Ammon's horn (tissue), 1 donor: ENCODE data around the gene MGAT3.

Experiments
- DNase-seq: peaks from one replicate; pipeline ENCODE4 v3.0.0-alpha.2; 2016; ENCODE audit warnings: low spot score

Gene MGAT3

GRCh38 chr22:39428597-39429071 is 28.2 kb upstream of the MGAT3 start:
- no peak for DNase-seq

DNA sequence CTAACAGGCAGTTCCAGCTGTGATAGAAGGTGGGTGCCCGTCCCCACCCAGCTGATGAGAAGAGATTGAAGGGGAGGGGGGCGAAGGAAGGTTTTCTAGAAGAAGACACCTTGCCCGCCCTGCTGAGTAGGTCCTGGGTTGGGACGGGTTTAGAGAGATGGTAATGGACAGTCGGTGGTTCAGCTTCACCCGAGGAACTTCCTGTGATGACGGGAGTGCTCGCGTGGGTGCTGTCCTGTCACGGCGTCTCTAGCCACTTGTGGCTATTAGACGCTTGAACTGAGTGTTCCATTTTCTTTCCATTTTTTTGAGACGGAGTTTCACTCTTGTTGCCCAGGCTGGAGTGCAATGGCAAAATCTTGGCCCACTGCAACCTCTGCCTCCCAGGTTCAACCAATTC is 27.6 kb upstream of the MGAT3 start:
- DNase-seq = no peak

- DNase-seq = no peak
Observed at GRCh38 chr22:39429916-39430575, 26.8 kb upstream of the MGAT3 start.

DNA sequence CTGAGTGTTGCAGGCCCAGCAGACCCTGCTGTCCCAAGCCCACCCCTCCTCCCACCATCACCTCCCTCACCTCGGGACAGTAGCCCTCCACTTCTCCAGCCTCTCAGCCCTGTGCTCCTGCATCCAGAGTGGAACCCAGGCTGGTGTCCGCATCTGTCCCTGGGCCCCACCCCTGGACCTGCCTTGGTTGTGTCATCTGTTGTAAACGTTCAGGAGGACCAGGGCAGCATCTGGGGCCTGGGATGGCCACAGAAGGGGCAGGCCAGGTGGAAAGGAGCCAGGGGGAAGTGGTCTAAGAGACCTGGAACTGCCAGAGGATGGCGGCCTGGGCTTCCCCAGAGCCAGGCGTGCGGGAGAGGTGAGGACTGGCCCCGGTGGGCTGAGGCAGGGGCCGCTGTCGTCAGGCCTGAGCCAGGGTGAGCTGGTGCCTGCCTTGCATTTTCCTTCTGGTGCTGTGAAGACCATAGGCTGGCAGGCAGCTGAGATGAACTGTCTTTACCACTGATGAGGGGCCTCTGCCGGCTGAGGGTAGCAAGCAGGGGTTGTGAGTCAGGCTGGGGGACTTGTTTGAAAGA is 26.1 kb upstream of the MGAT3 start:
- DNase-seq = no peak

DNA sequence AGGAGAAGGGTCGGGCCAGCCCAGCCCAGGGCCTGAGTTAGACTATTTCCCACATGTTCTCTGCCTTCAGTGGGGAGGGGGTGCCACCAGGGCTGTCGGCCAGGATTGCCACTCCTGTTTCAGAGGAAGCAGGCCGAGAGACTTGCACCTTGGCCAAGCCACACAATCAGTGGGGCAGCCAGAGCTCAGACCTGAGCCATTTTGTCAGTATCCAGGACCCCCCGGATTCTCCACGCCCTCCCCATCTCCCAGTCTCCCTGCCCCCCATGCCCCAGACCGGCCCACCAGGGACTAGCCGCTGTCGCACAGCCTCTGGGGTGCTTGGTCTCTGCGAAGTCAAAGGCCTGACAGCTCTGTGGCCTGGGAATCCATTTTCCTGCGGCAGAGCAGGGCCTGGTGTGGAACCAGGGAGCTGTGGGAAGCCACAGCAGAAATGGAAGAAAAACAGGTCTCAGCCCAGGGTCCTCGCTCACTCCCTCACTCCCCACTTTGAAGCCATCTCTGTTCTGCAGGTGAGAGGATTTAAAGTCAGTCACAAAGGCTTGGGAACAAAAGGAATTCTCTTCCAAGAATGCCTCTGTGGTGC is 25.5 kb upstream of the MGAT3 start:
- no peak for DNase-seq

- no peak for DNase-seq
Observed at GRCh38 chr22:39431821-39432251, 25.0 kb upstream of the MGAT3 start.

DNA sequence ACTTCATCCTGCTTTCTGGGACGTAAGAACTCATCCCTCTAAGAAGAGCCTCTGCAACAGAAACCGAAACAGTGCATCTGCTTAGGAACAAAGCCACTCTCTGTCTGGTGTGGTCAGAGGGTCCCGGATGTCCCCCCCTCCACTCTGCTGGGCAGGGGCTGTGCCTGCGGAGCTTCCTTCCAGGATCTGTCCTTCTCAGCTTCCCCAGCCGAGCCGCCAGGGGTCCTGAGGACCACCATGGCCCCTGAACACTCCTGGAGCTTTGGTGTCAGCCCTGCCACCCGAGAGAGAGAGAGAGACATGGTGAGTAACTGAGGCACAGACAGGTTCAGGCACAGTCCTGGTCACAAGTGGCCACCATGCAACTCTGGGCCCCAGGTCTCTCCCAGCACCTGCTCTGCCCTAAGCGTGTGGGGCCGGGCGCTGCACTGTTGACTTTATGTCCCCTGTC is 24.4 kb upstream of the MGAT3 start:
- no peak for DNase-seq

GRCh38 chr22:39433476-39434242 is 23.2 kb upstream of the MGAT3 start:
- peak; percentile 78 for DNase-seq

DNA sequence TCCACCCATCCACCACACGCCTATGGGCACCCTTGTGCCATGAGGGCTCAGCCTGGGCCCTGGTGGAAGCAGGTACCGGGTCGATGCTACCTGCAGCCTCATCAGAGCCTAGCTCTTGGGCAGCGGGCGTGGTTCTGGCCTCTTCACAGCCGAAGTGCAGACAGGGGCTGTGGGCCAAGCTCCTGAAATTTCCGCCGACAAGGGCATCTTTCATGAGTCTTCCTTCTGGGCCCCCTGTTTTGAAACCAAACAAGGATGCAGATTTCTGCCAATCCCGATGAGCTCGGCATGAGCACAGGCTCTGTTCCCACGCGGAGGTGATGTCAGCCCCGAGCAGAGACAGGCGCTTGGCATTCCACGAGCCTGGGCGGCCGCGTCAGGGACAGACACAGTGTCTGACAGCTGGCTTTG is 22.6 kb upstream of the MGAT3 start:
- peak; percentile 91 for DNase-seq

GRCh38 chr22:39434721-39435120 is 22.1 kb upstream of the MGAT3 start:
- DNase-seq = no peak

DNA sequence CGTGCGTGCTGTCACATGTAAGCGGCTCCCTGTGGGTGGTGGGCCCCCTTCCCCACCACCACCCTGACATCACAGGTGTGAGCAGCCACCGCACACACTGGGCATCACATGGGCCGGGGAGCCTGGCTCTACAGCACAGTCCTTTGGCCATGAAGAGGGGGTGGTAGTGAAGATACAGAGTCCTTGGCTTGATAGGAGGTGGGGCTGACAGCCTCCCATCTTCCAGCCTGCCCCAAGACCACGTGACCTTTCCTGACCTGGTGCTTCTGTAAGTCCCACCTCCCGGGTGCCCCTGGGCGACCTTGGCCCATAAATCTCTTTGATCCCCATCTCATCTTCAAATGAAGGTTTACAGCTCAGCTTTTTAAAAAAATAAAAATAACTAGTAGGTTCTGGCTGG is 21.2 kb upstream of the MGAT3 start:
- DNase-seq = no peak

- DNase-seq = no peak
Observed at GRCh38 chr22:39437791-39438704, 18.8 kb upstream of the MGAT3 start.

- no peak for DNase-seq
Observed at GRCh38 chr22:39439170-39439569, 17.6 kb upstream of the MGAT3 start.

- DNase-seq = no peak
Observed at GRCh38 chr22:39443398-39443797, 13.4 kb upstream of the MGAT3 start.

- DNase-seq = no peak
Observed at GRCh38 chr22:39444247-39444800, 12.5 kb upstream of the MGAT3 start.

DNA sequence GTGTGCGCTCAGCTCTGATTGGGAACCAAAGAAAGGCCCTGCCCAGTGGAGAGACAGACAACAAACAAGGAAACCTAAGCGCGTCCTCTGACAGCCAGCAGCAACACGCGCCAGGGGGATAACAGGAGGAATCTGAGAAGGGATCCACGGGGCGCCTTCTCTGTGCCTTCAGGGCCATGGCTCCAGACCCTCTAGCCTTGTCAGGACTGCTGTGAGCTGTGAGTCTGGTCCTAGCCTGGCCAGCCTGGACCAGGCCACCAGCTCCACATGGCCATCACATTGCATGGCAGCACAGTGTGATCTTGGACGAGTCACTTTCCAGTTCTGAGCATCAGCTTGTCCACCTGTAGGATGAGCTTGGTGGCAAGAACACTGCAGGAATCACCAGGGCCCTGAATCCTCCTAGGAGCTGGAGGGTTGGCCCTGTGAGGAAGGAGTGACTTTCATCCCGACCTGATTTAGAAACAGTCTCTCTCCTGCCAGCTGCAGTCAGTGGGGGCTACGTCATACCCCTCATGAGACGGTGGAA is 11.8 kb upstream of the MGAT3 start:
- DNase-seq = no peak

DNA sequence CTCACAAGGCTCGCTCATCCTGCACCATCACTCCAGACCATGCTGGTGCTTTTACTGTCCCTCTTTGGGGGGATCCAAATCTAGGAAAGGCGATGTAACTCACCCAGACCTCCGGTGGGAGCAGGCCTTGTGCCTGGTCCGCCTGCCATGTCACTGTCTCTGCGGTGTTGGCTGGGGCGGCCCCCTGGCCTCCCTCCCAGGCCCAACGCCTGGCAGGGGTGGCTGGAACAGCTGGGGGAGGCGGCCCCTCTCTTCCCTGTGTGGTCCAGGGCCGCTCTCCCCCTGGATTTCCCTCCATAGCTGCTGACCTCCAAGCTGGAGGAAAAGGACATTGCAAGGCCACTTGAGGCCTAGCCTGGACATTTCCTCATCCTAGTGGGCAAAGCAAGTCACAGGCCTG is 11.1 kb upstream of the MGAT3 start:
- DNase-seq = no peak

DNA sequence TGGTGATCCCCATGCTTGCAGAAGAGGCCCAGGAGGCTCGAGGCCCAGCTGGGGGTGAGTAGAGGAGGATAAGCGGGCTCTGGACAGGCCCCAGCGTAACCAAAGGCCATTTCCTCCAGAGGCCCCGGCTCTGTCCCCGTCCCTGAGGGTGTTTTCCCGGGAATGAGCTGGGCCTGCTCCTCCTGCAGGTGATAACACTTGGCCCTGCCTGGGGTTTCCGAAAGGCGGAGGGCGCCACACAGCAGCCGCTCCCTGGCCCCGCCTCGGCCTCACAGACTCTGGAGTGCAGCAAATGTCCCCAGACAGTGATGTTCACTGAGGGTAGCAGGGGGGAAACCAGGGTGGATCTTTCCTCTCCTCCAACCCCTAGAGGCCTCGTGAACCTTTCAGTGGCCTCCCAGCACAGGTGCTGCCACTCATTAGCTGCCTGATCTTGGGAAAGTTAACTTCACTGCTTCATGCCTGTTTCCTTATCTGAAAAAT is 10.5 kb upstream of the MGAT3 start:
- no peak for DNase-seq

DNA sequence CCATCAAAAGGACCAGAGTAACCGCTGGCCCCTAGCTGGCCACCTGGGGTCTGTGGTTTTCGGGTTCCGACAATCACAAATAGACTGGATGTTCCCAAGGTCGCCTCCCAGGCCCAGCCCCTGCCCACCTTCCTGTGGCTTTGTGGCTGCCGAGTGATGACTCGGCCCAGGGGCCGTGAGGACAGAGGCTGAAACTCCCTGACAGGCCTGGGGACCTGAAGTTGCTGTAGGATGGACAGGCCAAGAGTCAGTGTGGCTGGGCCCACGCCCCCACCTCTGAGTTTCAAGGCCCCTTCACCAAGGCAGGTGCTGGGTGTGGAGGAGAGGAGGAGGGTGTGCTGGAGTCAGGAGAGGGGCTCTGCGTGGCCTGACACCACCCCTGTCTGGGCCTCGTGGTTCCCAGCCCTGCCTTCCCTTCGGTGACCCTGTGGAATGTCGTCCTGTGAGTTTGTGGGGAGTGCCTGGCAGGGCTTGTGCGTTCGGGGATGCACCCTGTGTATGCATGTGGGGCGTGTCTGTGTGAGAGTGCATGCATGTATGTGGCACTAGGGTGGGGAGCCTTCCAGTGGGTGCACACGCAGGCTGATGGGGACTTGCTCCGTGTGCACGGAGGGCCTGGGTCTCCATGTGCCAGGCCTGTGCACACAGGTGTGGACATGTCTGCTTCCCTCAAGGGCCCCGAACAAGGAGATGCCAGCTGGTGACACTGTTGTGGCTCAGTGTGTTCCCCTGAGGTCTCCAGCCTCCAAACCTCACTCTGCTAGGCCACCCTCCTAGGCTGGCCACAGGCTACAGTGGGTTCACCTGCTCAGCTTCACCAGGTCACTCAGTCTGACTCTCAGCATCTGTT is 8.4 kb upstream of the MGAT3 start:
- DNase-seq = no peak

DNA sequence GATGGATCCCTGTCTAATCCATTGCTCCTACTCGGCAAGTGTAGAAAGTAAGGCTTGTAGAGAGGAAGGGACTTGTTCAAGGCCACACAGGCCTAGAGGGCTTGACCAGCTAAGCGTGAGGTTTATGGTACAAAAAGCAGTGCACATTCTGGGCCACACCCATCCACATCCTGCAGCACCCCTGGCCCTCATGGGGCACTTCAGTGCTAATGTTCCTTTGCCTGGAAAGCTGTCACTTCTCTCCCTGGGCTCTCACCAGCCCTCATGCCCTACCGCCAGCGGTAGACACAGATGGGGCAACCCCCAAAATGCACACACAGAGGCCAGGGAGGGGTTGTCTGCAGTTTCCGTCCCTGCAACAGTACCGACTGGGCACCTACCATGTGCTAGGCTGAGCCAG is 7.1 kb upstream of the MGAT3 start:
- DNase-seq = no peak
